HG03575 (cell line): ENCODE data around the gene LILRB1.
"Not testable (repeated sequence)": the region's sequence is repeated elsewhere in the genome, so short reads cannot be mapped to it uniquely, and the experiment has no call there.

Experiments
- ATAC-seq: cut with Tn5 transposase; IDR thresholded peaks from one replicate; pipeline ENCODE4 v1.9.1; 2021; ENCODE audit not compliant: unreplicated experiment, insufficient number of reproducible peaks, low FRiP score; ENCODE audit errors: extremely low read depth

LILRB1 gene

DNA sequence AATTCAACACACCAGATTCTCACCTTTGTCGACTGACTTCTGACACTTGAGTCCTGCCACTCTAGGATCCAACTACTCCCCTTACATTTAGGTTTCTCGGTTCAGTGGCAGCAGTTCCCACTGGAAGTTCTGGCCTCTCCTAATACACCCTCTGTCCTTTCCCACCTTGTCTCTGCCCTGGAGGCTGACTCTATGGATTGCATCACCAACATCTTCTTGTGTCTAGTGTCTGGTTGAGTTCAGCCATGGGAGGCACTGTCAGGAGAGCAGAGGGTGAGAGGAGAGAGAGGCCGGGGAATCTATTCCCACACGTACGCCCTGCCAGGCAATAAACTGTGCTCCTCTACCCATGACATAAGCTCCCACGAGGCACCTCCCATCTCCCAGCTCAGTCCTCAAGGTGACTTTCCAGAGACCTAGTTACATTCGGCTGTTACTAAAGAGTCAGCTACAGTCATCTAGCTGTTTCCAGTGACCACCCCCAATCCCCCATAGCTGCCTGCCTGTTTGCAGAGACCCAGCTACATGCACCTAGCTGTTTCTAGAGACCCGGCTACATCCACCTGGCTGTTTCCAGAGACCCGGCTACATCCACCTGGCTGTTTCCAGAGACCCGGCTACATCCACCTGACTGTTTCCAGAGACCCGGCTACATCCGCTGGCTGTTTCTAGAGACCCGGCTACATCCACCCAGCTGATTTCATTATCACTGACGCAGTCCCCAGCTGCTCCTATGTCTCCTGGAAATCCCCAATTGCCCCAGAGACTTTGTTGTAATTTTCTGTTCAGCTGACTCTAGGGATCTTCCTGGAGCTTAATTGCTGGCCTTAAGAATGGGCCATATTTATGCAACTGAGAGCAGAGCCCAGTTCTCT is 24.4 kb downstream of the LILRB1 start:
- ATAC-seq: no peak

GRCh38 chr19:54659300-54659699 is 29.0 kb downstream of the LILRB1 start:
- no peak for ATAC-seq

DNA sequence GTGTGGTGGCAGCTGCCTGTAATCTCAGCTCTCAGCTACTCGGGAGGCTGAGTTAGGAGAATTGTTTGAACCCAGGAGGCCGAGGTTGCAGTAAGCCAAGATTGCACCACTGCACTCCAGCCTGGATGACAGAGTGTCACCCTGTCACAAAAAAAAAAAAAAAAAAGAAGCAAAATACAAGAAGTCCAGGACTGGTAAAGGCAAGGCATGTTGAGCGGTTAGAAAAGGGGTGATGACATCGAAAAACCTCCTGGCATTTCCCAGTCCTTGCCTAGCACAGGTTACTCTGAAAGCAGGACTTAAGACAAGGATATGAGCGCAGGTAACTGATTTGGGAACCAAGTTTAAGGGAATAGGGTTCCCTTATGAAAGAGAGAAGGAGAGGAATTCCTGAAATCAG is 30.0 kb downstream of the LILRB1 start:
- no peak for ATAC-seq

DNA sequence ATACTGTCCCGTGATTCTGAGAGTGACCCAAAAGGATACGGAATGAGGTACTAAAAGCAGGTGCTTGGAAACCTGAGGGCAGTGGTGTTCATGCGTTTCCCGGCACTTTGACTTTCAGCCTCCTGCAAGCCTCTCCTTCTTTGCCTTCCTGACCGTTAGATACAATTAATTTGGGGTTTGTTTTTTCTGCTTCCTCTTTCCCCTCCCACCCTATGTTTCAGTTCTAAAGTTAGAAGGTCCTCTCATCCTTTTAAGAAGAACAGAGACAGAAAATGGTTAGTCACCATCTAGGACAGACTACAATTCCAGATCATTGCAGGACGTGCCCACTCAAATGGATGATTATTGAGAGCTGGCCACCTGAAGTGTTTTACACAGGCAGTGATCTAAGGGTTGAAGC is 30.7 kb downstream of the LILRB1 start:
- no peak for ATAC-seq

- no peak for ATAC-seq
Observed at GRCh38 chr19:54661846-54662481, 31.7 kb downstream of the LILRB1 start.

GRCh38 chr19:54662730-54663129 is 32.4 kb downstream of the LILRB1 start, which contains the start of gene LILRB4:
Gene LILRB4, plus strand, starts transcription at chr19:54662985. Its CDS starts 49 bp downstream, at chr19:54663034.
- ATAC-seq: no peak

GRCh38 chr19:54665530-54665929 is 35.2 kb downstream of the LILRB1 start:
- ATAC-seq: no peak

- ATAC-seq: no peak
Observed at GRCh38 chr19:54667217-54667616, 36.9 kb downstream of the LILRB1 start.

DNA sequence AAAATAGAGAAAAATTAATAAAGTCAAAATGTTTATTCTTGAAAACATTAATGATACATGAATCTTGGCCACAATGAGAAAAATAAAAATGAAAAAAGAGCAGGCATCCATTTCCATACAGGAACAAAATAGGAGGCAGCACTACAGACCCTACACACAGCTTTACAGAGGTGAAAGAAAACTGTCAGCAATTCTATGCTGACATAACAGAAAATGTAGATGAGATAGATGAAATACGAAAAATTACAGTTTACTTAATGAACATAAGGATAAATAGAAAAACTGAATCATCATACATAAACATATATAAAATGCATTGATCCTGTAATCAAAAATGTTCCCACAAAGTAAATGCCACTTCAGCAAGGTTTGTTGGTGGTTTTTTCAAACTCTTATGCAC is 38.1 kb downstream of the LILRB1 start:
- no peak for ATAC-seq

DNA sequence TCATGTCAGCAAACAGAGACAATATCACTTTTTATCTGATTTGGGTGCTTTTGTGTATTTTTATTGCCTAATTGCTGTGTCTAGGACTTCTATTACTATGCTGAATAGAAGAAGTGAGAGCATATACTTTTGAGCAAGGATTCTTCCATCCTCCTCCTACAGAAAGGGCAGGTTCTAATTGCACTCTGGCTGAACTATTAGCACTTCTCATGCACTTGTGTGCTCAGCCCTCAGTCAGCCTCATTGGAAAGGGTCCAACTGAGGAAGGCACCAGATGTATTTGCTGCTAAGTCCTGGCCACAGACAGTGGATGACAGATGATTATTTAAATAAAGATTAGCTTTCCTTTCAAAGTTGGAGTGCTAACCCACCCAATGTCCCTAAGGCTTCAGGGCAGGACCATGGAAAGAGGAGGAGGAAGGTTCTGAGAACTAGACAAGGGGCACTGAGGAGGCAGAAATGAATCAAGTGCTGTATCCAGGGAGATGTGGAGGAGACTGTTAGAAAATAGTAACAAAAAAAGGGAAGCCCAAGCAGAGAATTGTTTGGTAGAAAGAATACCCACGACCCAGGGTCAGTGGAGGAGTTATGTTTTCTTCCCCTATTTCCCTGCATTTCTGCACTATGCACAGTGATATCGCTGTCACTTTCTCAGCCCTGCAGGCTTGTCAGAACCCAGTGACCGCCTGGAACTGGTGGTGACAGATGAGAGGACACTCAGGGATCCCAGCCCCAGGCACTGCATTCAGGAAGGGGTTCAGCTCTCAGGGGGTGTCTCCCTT is 40.5 kb downstream of the LILRB1 start:
- no peak for ATAC-seq

DNA sequence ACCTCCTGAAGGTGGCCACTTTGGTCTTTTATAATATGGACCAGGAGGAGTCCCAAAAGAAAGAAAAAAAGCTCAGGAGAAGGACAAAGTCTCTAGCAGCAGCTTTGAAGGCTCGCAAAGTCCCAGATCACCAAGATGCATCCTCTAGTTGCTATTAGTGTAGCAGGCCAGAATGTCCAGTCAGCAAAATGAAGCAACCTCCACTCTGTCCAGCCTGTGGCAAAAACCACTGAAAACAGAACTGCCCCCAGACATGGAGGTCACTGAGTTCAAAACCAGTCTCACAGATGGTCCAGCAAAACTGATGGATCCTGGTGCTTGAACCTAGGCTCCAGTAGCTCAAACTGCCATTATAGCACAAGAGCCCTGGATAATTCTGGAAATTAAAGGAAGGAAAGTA is 42.9 kb downstream of the LILRB1 start:
- ATAC-seq: no peak

DNA sequence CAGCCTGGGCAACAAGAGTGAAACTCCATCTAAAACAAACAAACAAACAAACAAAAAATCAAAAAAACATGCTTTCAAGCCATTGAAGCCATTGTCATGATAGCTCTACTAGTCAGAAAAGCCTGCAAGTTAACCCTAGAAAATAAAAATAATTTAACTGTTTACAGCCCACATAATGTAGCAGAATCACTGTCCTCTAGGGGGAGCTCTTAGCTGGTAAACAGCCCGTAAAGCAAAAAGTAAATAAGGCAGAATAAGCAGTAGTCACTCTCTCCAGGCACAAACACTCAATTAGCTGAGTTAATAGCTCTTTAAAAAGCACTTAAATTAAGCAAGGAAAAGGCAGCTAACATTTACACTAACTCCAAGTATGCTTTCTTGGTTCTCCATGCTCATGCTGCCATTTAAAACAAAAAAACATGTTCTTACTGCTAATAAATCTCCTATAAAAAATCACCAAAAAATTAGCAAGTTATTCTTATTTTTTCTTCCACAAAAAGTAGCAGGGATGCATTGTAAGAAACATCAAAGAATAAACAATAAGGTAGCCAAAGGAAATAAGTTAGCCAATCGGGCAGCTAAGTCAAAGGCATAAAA is 43.8 kb downstream of the LILRB1 start:
- ATAC-seq: no peak

DNA sequence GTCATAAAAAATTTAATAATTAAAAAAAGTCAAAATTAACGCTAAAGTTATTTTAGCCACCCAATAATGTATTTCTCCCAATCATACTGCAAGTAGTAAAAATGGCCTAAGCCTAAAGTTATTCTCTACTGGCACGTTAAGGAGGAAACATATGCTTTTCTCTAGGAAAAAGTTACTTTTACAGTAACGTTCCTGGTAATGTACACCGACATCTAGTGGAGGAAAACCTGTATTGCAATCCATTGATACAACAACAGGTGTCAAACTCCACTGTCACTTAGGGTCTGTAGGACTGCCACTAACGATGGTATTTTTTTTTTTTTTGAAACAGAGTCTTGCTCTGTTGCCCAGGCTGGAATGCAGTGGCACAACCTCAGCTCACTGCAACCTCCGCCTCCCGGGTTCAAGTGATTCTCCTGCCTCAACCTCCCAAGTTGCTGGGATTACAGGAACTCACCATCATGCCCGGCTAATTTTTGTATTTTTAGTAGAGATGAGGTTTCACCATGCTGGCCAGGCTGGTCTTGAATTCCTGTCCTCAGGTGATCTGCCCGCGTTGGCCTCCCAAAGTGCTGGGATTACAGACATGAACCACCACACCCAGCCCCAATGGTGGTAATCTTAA is 46.0 kb downstream of the LILRB1 start:
- ATAC-seq: not testable (repeated sequence)

DNA sequence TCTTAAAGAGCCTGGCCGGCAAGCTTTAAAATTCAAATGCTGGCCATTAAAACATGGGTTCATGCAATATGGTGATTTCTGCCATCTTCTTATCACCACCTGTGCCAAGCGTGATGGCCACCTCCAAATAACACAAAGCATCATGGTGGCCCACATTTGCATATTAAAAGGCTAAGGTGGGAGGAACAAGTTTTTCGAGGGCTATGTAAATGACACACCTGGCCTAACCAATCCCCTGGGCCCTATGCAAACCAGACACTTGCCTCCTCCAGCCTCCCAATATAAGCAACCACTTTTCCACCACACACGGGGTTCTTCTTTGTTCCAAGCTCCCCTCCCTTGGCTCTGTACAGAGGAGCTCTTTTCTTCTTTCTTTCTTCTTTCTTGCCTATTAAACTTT is 46.9 kb downstream of the LILRB1 start:
- ATAC-seq: no peak

DNA sequence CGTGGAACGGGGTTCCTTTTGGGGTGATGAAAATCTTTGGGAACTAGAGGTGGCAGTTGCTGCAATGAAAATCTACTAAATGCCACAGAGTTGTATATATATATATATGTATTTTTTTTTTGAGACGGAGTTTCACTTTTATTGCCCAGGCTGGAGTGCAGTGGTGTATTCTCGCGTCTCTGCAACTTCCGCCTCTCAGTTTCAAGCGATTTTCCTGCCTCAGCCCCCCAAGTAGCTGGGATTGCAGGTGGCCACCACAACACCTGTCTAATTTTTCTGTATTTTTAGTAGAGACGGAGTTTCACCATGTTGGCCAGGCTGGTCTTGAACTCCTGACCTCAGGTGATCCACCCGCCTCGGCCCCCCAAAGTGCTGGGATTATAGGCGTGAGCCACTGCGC is 51.3 kb downstream of the LILRB1 start:
- not testable (repeated sequence) for ATAC-seq

GRCh38 chr19:54682306-54682856 is 52.1 kb downstream of the LILRB1 start:
- ATAC-seq: no peak

GRCh38 chr19:54684527-54684926 is 54.2 kb downstream of the LILRB1 start:
- no peak for ATAC-seq
